ENCODE results near the gene TMA16. TPM values are rescaled to one million over a fixed set of nuclear protein-coding genes. Genes with fewer than 3 reads are reported as not detected.
A peak's percentile ranks its signal among the peaks of the same experiment; 100 is the strongest.

Gene TMA16
- total and polyA plus RNA-seq, 2 donors (not counting 3 experiments of a cell fraction or from before 2014, with no cell fraction given): 4.2 to 42.7 TPM

GRCh38 chr4:163527172-163527571 lies 32.7 kb downstream of the TMA16 start:
- no TSS peak for BruUV-seq (replicated peaks)
- no peak for FAIRE-seq

More at GRCh38 chr4:163527172-163527571, 32.7 kb downstream of the TMA16 start:
- H2AFZ ChIP-seq (ENCODE audit: low read depth, low read length): no peak overlapping the region
- H3K36me3 ChIP-seq (ENCODE audit: control insufficient read depth in 2 of 2, extremely low read depth in 1 of 2, insufficient read depth in 2 of 2, low read length in 2 of 2): peaks cover 3 to 10% of the 10 kb centered on the region in 2 experiments
- H3K9me1 ChIP-seq (replicated peaks; ENCODE audit: control insufficient read depth, extremely low read depth, insufficient read depth, low read length): no peaks in the 10 kb centered on the region
- H3K27ac ChIP-seq (ENCODE audit: insufficient read depth, low read depth, low read length): no peak overlapping the region
- ChIA-PET CTCF (interaction anchor here (0.6 to 1.6 kb wide), 7 partner anchors 9 to 33 kb away, joined by 3 to 6 read pairs (median 4); no protein-coding TSS in a partner anchor), POLR2A (no interaction called here)
- dilution Hi-C loops (cut with MboI; ENCODE audit: extremely low pct_ligation_motif_present, low sequenced_read_pairs): no loop called here
- peak; percentile 21 for DNase-seq (ENCODE audit: low read depth, low spot score)
- H3K4me2 ChIP-seq (ENCODE audit: insufficient read depth, low read length): peak overlapping the region; percentile 36
- no peaks in the 10 kb centered on the region for H3K27me3 ChIP-seq (ENCODE audit: control insufficient read depth in 2 of 2, insufficient read depth in 2 of 2, low read length in 2 of 2)
- no peak overlapping the region for H3K9ac ChIP-seq (replicated peaks; ENCODE audit: extremely low read depth, insufficient read depth, low read length)
- intact Hi-C loops (cut with micrococcal nuclease): no loop called here
- no peaks in the 10 kb centered on the region for H3K9me3 ChIP-seq (replicated peaks; ENCODE audit: control insufficient read depth, insufficient read depth, low read length)
- no peak for TF ChIP-seq POLR2A (IDR thresholded peaks at IDR 0.05; ENCODE audit: low read depth, low read length)
- TF ChIP-seq CTCF (IDR thresholded peaks at IDR 0.05; ENCODE audit: extremely low read depth in 1 of 2, insufficient read depth in 1 of 2, low read depth in 1 of 2, low read length in 2 of 2): no peak
- no peak for TF ChIP-seq EZH2 (IDR thresholded peaks at IDR 0.05; ENCODE audit: borderline replicate concordance, low read depth, low read length, severe bottlenecking)
- no peak for TF ChIP-seq POLR2AphosphoS5 (IDR thresholded peaks at IDR 0.05; ENCODE audit: insufficient read depth, low read depth, low read length)
- TF ChIP-seq MAX (IDR thresholded peaks at IDR 0.05; ENCODE audit: insufficient read depth, insufficient read length): no peak
- peak; percentile 75 for TF ChIP-seq FOS (IDR thresholded peaks at IDR 0.05; ENCODE audit: borderline replicate concordance, insufficient read depth, low read length)
- peak; percentile 6 for TF ChIP-seq JUN (IDR thresholded peaks at IDR 0.05; ENCODE audit: borderline replicate concordance, insufficient read depth, insufficient read length, low read depth)
- TF ChIP-seq GATA2 (IDR thresholded peaks at IDR 0.05; ENCODE audit: insufficient read depth, insufficient read length, low read depth, low read length): peak; percentile 30
- no peak for TF ChIP-seq MYC (IDR thresholded peaks at IDR 0.05; ENCODE audit: low read depth, low read length)
- H3K4me3 ChIP-seq (replicated peaks in 1 of 3; ENCODE audit: insufficient read depth in 1 of 3, low read depth in 1 of 3, low read length in 3 of 3): no peak overlapping the region
- no peaks in the 10 kb centered on the region for H3K79me2 ChIP-seq (ENCODE audit: control insufficient read depth, insufficient read depth, low read length)
- H3K4me1 ChIP-seq (ENCODE audit: control insufficient read depth, extremely low read depth, insufficient read depth, low read length): peaks cover 12% of the 10 kb centered on the region
- no peaks in the 10 kb centered on the region for H4K20me1 ChIP-seq (replicated peaks; ENCODE audit: control insufficient read depth, extremely low read depth, insufficient read depth, low read length)

Measured in endothelial cell of umbilical vein (primary cell).